Measurements from ENCODE around the gene ALPP.

ALPP gene

GRCh38 chr2:232351686-232352510 lies 26.7 kb upstream of the ALPP start:
- Histone ChIP-seq H3K9me3 (ENCODE audit: control insufficient read depth, insufficient read depth, low read depth, low read length) (no peaks in the 10 kb centered on the region), H3K36me3 (ENCODE audit: control insufficient read depth in 2 of 2, insufficient read depth in 1 of 2, low read length in 2 of 2) (no peaks in the 10 kb centered on the region), H3K4me3 (ENCODE audit: low read depth, low read length) (no peak overlapping the region), H3K4me1 (ENCODE audit: control insufficient read depth, insufficient read depth, low read length) (no peaks in the 10 kb centered on the region), H3K27ac (ENCODE audit: extremely low read depth, low read depth, low read length) (no peak overlapping the region)
- ChIA-PET CTCF (no interaction called here), POLR2A (no interaction called here)
- TF ChIP-seq ZNF274 (IDR thresholded peaks at IDR 0.05; ENCODE audit: low read length) (no peak), ZNF274 (tag by site-specific recombination; IDR thresholded peaks at IDR 0.05; ENCODE audit: borderline replicate concordance) (no peak), SCRT1 (tag by site-specific recombination; IDR thresholded peaks at IDR 0.05; ENCODE audit: borderline replicate concordance) (no peak), ZNF114 (tag by site-specific recombination; IDR thresholded peaks at IDR 0.05) (no peak), ZNF596 (tag by site-specific recombination; IDR thresholded peaks at IDR 0.05) (no peak), GLIS2 (tag by site-specific recombination; IDR thresholded peaks at IDR 0.05) (no peak), ZNF768 (tag by site-specific recombination; IDR thresholded peaks at IDR 0.05) (no peak), KLF16 (tag by site-specific recombination; IDR thresholded peaks at IDR 0.05) (no peak), ZNF548 (tag by site-specific recombination; IDR thresholded peaks at IDR 0.05) (no peak), ZBTB11 (tag by site-specific recombination; conservative IDR thresholded peaks at IDR 0.05; ENCODE audit: low read depth) (no peak), EGR2 (tag by site-specific recombination; IDR thresholded peaks at IDR 0.05; ENCODE audit: low read depth) (no peak), SP7 (tag by site-specific recombination; IDR thresholded peaks at IDR 0.05) (no peak), ZNF837 (tag by site-specific recombination; IDR thresholded peaks at IDR 0.05) (no peak), ZNF426 (tag by site-specific recombination; IDR thresholded peaks at IDR 0.05) (no peak), MZF1 (tag by site-specific recombination; IDR thresholded peaks at IDR 0.05; ENCODE audit: borderline replicate concordance) (no peak), TCF7L2 (IDR thresholded peaks at IDR 0.05; ENCODE audit: borderline replicate concordance, low read depth, low read length) (no peak)
- TF ChIP-seq, protein P1, sequence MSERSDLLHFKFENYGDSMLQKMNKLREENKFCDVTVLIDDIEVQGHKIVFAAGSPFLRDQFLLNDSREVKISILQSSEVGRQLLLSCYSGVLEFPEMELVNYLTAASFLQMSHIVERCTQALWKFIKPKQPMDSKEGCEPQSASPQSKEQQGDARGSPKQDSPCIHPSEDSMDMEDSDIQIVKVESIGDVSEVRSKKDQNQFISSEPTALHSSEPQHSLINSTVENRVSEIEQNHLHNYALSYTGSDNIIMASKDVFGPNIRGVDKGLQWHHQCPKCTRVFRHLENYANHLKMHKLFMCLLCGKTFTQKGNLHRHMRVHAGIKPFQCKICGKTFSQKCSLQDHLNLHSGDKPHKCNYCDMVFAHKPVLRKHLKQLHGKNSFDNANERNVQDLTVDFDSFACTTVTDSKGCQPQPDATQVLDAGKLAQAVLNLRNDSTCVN (tag by site-specific recombination; optimal IDR thresholded peaks at IDR 0.05) = no peak

DNA sequence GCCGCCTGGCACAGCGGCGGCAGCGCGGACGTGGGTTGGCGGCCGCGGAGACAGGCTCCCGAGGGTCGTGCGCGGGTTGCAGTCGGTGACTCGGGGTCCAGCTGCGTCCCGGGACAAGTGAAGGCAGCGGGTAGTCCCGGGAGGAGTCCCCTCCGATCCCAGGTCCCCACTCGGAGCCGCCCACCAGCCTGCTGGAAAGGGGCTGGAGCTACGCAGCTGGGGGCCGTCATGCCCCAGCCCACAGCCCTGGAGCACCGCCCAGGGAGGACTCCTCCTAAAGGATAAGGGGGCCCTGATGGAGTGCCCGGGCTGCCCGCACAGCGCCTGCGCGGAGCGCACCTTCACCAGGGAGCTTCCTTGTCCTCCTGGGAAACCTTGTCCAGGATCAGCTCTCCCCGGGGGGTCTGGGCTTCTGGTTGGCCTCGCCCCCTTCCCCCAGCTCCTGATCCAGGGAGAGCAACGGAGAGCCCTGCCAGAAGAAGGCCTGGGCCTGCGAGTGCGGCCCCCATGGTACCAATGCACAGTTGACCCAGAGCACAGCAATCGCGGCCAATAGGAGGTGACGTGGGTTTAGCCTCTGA lies 25.9 kb upstream of the ALPP start:
- Histone ChIP-seq H3K36me3 (ENCODE audit: control insufficient read depth in 2 of 2, insufficient read depth in 1 of 2, low read length in 2 of 2) (no peaks in the 10 kb centered on the region), H3K4me3 (ENCODE audit: low read depth, low read length) (no peak overlapping the region), H3K27ac (ENCODE audit: extremely low read depth, low read depth, low read length) (no peak overlapping the region), H3K9me3 (ENCODE audit: control insufficient read depth, insufficient read depth, low read depth, low read length) (no peaks in the 10 kb centered on the region), H3K4me1 (ENCODE audit: control insufficient read depth, insufficient read depth, low read length) (no peaks in the 10 kb centered on the region)
- POLR2A ChIA-PET = no interaction called here
- TF ChIP-seq ZNF560 (tag by site-specific recombination; IDR thresholded peaks at IDR 0.05; ENCODE audit: borderline replicate concordance) = no peak
- TF ChIP-seq ZNF510 (tag by site-specific recombination; IDR thresholded peaks at IDR 0.05; ENCODE audit: insufficient replicate concordance) = no peak
- no peak for TF ChIP-seq ZEB2 (tag by site-specific recombination; IDR thresholded peaks at IDR 0.05)
- TF ChIP-seq ZNF239 (tag by site-specific recombination; IDR thresholded peaks at IDR 0.05) = no peak
- no peak for TF ChIP-seq ZSCAN23 (tag by site-specific recombination; IDR thresholded peaks at IDR 0.05)
- no peak for TF ChIP-seq ZNF16 (tag by site-specific recombination; IDR thresholded peaks at IDR 0.05; ENCODE audit: low read depth)
- no peak for TF ChIP-seq MYNN (tag by site-specific recombination; IDR thresholded peaks at IDR 0.05; ENCODE audit: borderline replicate concordance)
- TF ChIP-seq ZNF280C (tag by site-specific recombination; IDR thresholded peaks at IDR 0.05) = no peak
- TF ChIP-seq, protein P2, sequence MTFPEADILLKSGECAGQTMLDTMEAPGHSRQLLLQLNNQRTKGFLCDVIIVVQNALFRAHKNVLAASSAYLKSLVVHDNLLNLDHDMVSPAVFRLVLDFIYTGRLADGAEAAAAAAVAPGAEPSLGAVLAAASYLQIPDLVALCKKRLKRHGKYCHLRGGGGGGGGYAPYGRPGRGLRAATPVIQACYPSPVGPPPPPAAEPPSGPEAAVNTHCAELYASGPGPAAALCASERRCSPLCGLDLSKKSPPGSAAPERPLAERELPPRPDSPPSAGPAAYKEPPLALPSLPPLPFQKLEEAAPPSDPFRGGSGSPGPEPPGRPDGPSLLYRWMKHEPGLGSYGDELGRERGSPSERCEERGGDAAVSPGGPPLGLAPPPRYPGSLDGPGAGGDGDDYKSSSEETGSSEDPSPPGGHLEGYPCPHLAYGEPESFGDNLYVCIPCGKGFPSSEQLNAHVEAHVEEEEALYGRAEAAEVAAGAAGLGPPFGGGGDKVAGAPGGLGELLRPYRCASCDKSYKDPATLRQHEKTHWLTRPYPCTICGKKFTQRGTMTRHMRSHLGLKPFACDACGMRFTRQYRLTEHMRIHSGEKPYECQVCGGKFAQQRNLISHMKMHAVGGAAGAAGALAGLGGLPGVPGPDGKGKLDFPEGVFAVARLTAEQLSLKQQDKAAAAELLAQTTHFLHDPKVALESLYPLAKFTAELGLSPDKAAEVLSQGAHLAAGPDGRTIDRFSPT (tag by site-specific recombination; IDR thresholded peaks at IDR 0.05) = no peak
- CTCF ChIA-PET = no interaction called here

Data from HEK293 (cell line).